CD4-positive, alpha-beta T cell treated with Interleukin-15 for 1 hour (primary cell): ENCODE data around the gene ARHGAP44.
"Not testable (repeated sequence)": the region's sequence is repeated elsewhere in the genome, so short reads cannot be mapped to it uniquely, and the experiment has no call there.

ENCODE experiments used
- DNase-seq: peaks from one replicate; pipeline ENCODE4 v3.0.0-alpha.2; 2020

The ARHGAP44 gene

GRCh38 chr17:12826431-12826830 lies 37.1 kb downstream of the ARHGAP44 start:
- no peak for DNase-seq

- DNase-seq = no peak
Observed at GRCh38 chr17:12830777-12831247, 41.5 kb downstream of the ARHGAP44 start.

GRCh38 chr17:12831839-12832238 lies 42.5 kb downstream of the ARHGAP44 start:
- DNase-seq = no peak

DNA sequence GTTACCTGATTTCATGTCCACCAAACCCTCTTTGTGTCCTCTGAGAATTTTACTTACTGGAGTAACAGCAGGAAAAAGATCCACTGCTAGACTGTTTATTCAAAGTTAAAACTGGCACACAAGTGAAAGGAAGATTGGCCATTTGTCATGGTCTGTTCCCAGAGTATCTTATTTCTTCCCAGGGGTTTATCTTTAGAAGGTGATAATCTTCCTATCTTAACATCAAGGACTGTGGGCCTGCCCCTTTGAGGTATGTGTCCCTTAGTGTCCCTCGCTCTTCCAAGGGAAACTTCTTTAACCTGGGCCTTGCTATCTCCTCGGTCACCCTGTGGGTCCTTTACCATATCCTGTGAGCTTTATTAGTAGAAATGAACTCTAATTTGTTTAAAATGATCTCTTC lies 49.7 kb downstream of the ARHGAP44 start:
- DNase-seq = no peak

GRCh38 chr17:12842936-12843335 lies 53.6 kb downstream of the ARHGAP44 start:
- DNase-seq = no peak

DNA sequence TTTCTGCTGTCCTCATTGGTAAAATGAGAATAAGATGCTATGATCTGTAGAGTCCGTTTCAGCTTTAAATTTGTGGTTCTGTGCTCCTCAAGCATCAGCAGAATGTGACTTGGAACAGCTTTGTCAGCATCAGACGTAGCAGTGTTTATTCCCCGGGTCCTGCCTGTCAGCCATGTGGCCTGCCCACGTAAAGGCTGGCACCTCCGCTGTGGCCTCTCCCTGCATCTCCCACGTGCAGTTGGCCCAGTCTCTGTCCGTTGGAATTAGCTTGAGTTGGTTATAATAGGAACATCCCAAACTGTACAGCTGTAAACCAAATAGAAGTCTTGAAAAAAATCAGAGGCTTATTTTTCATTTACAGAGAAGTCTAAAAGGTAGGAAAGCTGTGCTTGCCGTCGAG lies 61.7 kb downstream of the ARHGAP44 start:
- no peak for DNase-seq

DNA sequence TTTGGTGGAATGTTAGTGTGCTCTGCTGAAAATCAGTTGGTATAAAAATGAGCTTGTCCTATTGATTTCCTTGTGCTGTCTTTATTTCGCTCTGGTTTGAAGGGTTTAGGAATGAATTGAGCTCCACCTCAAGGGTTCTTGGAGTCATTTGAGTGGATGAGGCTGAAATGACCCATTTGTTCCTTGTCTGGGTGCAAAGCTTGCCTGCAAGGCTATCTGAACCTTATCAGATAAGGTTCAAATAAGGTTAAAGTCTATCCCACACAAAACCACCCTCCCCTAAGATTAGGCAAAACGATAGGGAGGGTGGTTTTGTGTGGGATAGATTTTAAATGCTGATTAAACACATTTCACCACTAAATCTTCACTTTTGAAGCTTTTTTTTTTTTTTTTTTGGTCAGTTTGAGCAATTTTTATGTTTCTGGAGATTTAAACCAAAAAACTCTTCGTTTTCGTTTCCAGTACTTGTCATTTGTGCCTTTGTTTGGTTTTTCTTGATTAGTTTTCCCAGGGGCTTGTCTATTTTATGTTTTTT lies 62.7 kb downstream of the ARHGAP44 start:
- DNase-seq = no peak

DNA sequence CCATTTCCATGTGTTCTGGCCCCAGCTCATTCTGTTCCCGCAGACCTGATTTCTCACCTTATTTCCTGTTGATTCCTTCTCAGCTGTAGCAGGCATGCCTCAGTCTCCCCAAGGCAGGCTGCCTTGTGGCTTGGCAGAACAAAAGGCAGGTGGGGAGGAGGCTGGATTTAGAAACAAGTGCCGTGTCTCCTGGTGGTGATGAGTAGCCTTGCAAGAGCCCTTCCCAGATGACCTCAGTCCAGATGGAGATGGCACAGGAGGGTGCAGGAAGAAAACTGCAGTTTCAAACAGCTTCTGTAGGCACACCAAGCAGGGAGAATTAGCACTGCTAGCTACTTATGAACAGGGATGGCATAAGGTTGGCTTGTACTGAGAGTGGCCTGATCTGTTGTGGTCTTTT lies 64.6 kb downstream of the ARHGAP44 start:
- no peak for DNase-seq

DNA sequence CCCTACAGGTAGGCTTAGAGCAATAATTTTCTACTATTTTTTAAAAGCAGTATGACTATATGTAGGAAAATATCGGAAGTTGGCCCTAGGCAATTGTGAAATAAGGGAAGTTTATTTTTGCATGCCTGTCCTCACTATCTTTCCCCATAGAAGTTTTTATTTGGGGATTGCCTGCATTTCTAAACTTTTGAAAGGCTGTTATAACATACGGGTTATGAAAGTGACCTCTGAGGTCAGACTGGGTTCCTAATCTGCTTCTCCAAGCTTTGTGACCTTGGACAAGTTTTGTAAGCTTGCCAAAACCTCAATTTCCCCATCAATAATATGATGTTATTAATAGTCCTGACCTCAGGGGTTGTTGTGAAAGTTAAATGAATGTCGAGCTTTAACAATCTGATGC lies 67.1 kb downstream of the ARHGAP44 start:
- no peak for DNase-seq

DNA sequence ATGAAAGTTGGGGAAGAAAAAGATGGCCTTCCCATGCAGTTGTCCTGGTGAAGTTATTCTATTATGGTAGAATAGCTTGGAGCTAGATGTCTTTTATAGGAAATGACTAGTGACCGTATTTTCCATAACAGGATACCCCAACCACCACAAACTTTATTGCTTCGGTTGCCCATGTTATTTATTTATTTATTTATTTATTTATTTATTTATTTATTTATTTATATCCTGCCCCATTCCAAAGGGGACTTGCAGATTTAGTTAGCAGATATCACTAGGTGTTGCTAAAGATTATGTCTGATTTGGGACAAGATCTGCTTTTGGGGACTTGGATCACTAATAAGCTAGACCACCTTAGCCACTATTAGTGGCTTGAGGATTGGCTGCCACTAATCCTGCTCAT lies 68.3 kb downstream of the ARHGAP44 start:
- no peak for DNase-seq

DNA sequence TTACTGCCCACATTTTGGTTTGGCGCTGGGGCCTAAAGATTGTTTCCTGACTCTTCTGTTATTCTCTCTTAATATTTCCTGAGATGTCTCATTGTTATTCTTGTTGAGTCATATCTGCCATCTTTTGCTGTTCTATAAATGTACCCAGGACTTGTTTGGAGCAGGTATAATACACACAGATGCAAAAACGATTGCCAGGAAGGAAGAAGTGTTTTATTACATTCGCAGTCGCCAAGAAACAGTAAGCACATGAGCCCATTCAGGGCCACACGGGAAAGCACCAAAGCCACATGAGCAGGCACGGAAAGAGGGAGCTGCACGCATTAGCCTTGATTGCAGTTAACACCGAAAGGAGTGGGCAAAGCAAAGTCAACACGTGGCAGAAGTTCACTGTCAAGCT lies 70.2 kb downstream of the ARHGAP44 start:
- no peak for DNase-seq

- DNase-seq = no peak
Observed at GRCh38 chr17:12865769-12866168, 76.5 kb downstream of the ARHGAP44 start.

DNA sequence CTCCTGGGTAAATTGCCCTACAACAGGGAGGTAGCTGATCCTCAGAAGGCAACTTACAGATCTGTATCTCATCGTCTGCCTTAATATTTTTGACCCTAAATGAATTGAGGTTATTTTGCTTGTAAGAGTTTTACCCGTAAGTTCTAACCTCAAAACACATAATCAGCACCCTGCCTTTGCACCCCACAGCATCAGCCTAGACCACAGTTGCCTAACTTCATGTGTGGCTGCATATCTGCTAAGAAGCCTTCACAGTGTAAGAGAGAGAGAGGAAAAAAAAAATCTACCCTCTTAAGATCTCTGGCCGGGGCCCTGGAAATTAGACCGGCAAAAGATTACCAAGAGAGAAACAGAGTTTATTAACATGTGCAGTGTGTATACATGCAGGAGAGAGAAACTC lies 76.9 kb downstream of the ARHGAP44 start:
- no peak for DNase-seq

- DNase-seq = no peak
Observed at GRCh38 chr17:12867726-12868125, 78.4 kb downstream of the ARHGAP44 start.

- DNase-seq = not testable (repeated sequence)
Observed at GRCh38 chr17:12873415-12874125, 84.3 kb downstream of the ARHGAP44 start.

DNA sequence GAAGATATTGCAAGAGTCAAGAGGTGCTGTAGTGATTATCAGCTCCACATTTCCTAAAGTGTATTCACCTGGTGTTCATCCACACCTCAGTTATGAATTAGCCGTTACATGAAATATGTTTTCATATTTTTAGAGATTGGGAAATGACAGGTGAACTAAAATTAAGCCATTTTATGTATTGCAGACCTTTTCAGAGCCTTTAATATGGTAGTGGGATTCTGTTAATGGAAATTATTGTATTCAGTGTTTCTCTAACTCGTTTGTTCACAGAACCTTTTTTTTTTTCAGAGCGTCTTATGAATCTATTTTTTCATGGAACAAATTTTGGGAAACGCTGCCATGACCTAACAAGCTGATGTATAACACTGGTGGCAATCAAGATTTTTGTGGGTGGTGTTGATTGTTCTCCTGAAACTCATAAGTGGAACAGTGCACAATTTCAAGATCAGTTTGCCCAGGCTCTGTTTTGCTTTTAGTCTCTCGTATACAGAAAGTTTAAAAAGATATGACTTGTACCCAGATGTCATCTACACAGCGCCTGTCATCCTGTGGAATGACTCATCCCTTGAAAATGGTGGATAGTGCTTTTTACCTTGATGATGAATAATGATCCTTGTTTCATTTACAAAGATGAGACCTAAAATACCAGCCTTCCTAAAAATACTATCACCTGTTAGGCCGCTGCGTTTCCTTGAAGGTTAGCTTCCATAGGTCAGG lies 88.8 kb downstream of the ARHGAP44 start:
- DNase-seq = no peak

- not testable (repeated sequence) for DNase-seq
Observed at GRCh38 chr17:12879096-12879495, 89.8 kb downstream of the ARHGAP44 start.

DNA sequence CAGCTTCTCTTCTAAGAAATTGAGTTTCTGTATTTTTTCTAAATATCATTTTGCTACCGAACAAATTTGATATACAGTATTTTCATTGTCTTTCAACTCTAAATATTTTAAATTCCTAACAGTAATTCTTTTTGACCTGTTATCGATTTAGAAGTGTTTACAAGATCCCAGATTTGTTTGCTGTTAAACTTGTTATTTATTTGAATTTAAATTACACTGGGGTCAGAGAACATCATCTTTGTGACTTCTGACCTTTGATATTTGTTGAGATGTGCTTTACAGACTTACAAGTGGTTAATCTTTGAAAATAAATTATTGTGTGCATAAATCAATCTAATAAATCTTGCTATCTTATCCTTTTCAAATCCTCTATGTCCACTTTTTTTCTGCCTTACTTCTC lies 94.2 kb downstream of the ARHGAP44 start:
- DNase-seq = no peak

DNA sequence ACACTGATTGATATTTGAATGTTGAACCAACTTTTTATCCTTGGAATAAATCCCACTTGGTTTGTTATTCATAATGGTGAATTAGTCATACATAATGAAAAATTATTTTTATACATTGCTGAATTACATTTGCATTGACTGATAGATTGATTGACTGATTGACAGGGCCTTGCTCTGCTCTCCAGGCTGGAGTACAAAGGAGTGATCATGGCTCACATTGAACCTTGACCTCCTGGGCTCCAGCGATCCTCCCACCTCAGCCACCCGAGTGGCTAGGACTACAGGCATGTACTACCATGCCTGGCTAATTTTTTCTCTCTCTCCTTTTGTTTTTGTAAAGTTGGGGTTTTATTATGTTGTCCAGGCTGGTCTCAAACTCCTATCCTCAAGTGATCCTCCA lies 97.8 kb downstream of the ARHGAP44 start:
- DNase-seq = no peak

DNA sequence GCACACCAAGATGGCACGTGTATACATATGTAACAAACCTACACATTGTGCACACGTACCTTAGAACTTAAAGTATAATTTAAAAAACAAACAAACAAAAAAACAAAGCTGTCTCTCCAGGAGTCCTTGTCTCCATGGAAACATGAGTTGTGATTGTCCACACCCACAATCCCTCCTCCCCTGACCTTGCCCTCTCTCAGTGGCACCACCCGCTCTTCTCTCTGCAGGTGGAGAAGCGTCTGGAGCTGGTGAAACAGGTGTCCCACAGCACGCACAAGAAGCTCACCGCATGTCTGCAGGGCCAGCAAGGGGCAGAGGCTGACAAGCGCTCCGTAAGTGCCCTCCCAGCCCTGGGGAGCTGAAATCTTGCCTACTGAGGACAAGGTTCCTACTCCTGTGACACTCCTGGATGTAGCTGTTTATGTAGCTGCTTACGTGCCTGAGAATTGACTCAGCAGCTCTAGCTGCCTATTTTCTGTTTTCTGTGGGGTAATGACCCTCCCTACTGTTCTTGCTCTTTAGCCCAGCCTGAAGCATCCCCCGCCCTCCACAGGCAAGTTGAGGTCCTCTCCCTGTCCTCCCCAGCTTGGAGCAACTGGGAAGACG lies 107.0 kb downstream of the ARHGAP44 start:
- no peak for DNase-seq

DNA sequence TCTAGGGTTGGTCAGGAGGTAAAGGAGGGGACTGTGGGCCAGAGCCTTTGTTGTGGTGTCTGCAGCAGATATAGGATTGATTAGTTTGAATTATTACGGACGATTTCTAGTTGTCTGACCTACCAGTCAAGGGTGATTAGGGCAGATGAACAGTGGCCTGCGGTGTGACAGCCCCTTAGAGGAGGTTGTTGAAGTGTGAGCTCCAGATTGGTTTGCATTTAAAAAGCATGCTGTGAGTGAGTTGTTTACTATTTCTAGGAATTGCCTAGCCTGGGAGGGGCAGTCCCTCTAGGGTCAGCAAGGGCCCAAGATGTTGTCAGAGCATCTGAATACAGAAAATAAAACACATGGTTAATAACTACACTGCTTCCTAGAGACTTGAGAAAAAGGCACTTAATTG lies 108.8 kb downstream of the ARHGAP44 start:
- DNase-seq = no peak

GRCh38 chr17:12899604-12900003 lies 110.3 kb downstream of the ARHGAP44 start:
- no peak for DNase-seq

- no peak for DNase-seq
Observed at GRCh38 chr17:12900474-12900873, 111.2 kb downstream of the ARHGAP44 start.

DNA sequence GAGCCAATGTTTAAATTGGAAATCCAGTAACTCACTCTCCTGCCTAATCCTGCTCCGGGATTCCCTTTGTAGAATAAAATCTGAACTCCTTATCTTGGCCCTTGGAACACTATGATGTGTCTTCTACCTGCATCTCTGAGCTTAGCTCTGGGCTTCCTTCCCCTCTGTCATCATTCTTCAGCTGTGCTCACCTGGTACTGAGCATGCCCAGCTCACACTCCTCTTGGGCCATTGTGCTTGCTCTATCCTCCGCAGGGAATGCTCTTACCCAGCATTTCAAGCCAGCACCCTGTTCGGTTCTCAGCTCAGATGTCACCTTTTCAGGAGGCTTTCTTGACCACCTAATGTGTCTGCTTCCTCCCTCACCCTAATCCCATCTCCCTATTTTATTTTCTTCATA lies 112.7 kb downstream of the ARHGAP44 start:
- DNase-seq = no peak
